Vagina (tissue), 2 donors: ENCODE data around the gene PRKAG2.

Experiments used
- POLR2A ChIP-seq, 2 donors: fragments of 450-650 bp; IDR thresholded peaks; one replicate each; pipeline ENCODE4 v1.6.1; 2017; ENCODE audit warnings: antibody characterized with exemption in 2 of 2, mild to moderate bottlenecking in 2 of 2, moderate library complexity in 2 of 2
- TF ChIP-seq, protein P1 (sequence below), 3 experiments: fragments of 450-650 bp in 2 of 3; fragments of 200-600 bp in 1 of 3; sonication (generic) in 1 of 3; IDR thresholded peaks; one replicate each; pipeline ENCODE4 v1.5.1; 2017 to 2019; ENCODE audit warnings: antibody characterized with exemption in 3 of 3, mild to moderate bottlenecking in 2 of 3, moderate library complexity in 2 of 3

DNA sequence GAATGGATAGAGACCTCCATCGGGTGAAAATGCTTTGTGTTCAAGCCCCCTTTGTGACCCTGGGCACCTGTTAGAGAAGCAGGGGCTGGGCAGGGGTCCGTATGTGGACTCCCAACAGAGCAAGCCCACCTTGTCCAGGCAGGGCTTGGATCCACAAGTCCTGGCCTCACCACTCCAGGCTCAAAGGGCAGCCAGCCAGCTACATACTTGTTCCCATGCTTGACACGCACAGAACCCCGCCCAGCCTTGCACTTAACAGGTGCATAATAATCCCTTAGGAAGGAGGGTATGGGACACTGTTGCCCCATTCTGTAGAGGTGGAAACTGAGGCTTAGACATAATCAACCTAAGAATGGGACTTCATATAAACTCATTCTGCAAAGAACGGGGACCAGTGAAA, 160.6 kb downstream of the PRKAG2 start:
- TF ChIP-seq, protein P1, sequence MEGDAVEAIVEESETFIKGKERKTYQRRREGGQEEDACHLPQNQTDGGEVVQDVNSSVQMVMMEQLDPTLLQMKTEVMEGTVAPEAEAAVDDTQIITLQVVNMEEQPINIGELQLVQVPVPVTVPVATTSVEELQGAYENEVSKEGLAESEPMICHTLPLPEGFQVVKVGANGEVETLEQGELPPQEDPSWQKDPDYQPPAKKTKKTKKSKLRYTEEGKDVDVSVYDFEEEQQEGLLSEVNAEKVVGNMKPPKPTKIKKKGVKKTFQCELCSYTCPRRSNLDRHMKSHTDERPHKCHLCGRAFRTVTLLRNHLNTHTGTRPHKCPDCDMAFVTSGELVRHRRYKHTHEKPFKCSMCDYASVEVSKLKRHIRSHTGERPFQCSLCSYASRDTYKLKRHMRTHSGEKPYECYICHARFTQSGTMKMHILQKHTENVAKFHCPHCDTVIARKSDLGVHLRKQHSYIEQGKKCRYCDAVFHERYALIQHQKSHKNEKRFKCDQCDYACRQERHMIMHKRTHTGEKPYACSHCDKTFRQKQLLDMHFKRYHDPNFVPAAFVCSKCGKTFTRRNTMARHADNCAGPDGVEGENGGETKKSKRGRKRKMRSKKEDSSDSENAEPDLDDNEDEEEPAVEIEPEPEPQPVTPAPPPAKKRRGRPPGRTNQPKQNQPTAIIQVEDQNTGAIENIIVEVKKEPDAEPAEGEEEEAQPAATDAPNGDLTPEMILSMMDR (IDR thresholded peaks at IDR 0.05) = no peak
- no peak for TF ChIP-seq POLR2A (IDR thresholded peaks at IDR 0.05)
